ENCODE measurements around the gene MOB3B.

Gene MOB3B

DNA sequence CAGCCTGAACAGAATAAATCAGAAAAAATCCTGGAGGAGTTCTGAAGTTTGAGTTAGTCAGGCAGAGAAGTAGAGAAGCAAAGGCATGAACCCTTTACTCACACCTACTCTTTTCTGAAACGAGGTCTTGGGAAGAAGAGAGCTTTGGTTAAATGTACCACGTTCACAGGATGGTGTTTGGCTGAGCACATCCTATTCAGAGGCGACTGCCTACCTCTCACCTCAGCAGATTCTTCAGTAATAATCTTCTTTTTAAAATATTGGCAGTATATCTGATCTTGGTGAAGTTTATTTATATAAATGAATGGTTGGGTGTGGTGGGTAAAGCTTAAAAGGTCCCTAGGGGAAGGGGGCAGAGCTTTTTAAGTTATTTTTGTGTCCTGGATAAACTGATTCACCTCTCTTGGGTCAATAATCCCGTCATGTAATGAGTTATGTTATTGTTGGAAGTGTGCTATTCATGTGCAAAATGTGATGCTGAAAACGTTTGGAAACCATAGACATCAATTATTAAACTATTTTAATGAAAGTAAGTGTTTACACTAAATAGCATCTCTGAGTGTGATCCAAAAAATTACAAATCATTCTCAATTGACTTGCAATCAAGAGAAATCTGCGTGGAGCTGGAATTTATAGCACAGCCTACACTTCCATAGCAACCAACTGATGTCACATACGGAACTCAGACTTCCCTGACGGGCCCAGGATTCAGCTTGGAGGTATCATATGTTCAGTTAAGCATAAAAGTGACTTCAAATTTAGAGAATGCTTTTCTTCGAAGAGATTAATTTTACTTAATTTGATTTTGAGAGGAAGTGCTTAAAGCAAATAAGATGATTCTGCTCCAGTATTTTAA is 138.3 kb downstream of the MOB3B start:
- no peak for DNase-seq (ENCODE audit: low spot score)
- in situ Hi-C loops (cut with MboI; ENCODE audit: low sequenced_read_pairs, unreplicated experiment), result no loop called here
- TF ChIP-seq, protein P1, sequence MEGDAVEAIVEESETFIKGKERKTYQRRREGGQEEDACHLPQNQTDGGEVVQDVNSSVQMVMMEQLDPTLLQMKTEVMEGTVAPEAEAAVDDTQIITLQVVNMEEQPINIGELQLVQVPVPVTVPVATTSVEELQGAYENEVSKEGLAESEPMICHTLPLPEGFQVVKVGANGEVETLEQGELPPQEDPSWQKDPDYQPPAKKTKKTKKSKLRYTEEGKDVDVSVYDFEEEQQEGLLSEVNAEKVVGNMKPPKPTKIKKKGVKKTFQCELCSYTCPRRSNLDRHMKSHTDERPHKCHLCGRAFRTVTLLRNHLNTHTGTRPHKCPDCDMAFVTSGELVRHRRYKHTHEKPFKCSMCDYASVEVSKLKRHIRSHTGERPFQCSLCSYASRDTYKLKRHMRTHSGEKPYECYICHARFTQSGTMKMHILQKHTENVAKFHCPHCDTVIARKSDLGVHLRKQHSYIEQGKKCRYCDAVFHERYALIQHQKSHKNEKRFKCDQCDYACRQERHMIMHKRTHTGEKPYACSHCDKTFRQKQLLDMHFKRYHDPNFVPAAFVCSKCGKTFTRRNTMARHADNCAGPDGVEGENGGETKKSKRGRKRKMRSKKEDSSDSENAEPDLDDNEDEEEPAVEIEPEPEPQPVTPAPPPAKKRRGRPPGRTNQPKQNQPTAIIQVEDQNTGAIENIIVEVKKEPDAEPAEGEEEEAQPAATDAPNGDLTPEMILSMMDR (IDR thresholded peaks at IDR 0.05; ENCODE audit: borderline replicate concordance, control extremely low read depth, extremely low read depth, insufficient read depth, missing control alignments), result no peak

DNA sequence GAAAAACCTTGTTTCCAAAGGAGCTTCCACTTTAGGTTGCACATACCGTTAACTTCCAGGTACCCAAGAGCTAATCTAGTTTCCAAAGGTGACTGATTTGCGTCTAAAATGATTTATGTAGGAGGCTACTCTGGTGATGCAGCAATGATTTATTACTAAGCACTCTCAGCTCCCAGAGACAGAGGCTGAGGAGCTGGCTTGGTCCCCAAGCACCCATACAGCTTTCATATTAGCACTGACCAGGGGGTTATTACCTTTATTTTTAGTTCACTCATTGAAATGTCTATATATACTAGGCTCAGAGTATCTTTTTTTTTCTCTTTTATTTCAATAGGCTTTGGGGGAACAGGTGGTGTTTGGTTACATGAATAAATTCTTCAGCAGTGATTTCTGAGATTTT is 141.5 kb downstream of the MOB3B start:
- TF ChIP-seq, protein P1 (IDR thresholded peaks at IDR 0.05; ENCODE audit: borderline replicate concordance, control extremely low read depth, extremely low read depth, insufficient read depth, missing control alignments), result no peak

DNA sequence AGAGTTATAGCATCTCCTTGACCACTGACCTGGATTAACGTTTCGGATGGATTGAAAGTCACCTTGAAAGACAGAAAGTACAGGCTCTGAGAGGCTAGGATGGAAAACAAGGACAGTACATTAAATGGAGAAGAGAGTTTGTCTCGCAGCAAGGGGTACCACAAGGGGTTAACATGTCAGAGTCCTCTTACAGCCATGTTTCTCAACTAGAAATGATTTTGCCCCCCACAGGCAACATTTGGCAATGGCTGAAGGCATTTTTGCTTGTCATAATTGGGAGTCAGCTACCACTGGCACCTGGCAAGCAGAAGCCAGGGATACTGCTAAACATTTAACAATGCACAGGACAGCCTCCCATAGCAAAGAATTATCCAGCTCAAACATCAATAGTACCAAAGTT is 141.9 kb downstream of the MOB3B start:
- DNase-seq (ENCODE audit: low spot score), result no peak
- in situ Hi-C loops (cut with MboI; ENCODE audit: low sequenced_read_pairs, unreplicated experiment), result no loop called here
- TF ChIP-seq, protein P1 (IDR thresholded peaks at IDR 0.05; ENCODE audit: borderline replicate concordance, control extremely low read depth, extremely low read depth, insufficient read depth, missing control alignments), result no peak

More for the DNA sequence above, 141.5 kb downstream of the MOB3B start:
- in situ Hi-C loops (cut with MboI; ENCODE audit: low sequenced_read_pairs, unreplicated experiment), result no loop called here
- no peak for DNase-seq (ENCODE audit: low spot score)

DNA sequence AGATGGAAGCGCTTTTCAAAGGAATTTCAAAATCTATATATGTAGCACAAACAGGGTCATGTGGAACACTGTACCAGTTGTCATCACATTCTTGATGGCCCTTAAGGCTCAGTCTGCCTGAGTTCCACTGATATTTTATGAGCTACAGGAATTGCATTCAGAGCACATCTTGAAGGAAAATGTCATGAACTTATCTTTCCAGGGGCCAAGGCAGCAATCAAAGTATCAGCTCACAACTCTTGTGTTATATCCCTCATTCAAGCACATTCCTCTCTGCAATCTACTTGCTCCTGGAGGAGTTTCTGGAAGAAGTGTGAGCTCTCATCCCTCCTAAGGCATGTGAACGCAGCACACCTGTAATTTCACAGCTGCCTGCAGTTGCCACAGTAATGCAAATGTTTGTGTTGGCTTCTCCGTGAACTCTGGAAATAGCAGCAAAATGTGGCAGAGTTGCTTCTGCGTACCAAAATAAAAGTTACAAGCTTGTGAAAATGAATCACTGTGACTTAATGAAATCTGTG is 143.0 kb downstream of the MOB3B start:
- in situ Hi-C loops (cut with MboI; ENCODE audit: low sequenced_read_pairs, unreplicated experiment), result no loop called here
- no peak for DNase-seq (ENCODE audit: low spot score)
- TF ChIP-seq, protein P1 (IDR thresholded peaks at IDR 0.05; ENCODE audit: borderline replicate concordance, control extremely low read depth, extremely low read depth, insufficient read depth, missing control alignments), result no peak

DNA sequence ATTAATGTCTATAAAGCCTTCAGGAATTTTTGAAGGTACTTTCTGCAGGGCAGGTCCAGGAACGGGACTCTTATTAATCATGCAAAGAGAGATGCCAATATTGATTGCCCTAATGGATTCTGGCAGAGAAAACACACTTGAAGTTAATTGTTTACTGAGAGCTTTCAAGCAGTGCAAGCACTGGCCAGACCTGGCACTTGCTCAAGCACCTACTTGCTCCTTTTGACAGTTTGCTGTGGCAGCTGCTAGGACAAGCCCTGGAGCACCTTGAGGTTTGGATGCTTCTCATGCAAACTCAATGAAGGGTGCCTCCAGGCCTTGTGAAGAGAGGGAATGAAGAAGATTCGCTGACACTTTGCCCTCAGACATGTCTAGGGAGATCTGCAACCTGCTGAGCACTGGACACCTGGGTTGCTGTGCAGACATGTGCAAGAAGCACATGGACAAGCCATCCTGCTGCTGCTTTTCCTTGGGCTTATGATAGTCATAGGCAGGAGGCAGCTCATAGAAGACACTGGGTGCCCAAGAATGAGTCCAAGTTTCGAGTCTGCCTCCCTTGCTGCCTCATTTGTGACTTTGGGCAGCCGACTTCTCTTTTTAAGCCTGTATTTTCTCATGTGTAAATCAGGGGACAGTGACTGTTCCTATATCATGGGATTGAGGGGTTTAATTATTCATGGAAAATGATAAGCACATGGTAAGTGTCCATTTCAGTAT is 143.8 kb downstream of the MOB3B start:
- in situ Hi-C loops (cut with MboI; ENCODE audit: low sequenced_read_pairs, unreplicated experiment), result no loop called here
- no peak for DNase-seq (ENCODE audit: low spot score)
- TF ChIP-seq, protein P1 (IDR thresholded peaks at IDR 0.05; ENCODE audit: borderline replicate concordance, control extremely low read depth, extremely low read depth, insufficient read depth, missing control alignments), result no peak

DNA sequence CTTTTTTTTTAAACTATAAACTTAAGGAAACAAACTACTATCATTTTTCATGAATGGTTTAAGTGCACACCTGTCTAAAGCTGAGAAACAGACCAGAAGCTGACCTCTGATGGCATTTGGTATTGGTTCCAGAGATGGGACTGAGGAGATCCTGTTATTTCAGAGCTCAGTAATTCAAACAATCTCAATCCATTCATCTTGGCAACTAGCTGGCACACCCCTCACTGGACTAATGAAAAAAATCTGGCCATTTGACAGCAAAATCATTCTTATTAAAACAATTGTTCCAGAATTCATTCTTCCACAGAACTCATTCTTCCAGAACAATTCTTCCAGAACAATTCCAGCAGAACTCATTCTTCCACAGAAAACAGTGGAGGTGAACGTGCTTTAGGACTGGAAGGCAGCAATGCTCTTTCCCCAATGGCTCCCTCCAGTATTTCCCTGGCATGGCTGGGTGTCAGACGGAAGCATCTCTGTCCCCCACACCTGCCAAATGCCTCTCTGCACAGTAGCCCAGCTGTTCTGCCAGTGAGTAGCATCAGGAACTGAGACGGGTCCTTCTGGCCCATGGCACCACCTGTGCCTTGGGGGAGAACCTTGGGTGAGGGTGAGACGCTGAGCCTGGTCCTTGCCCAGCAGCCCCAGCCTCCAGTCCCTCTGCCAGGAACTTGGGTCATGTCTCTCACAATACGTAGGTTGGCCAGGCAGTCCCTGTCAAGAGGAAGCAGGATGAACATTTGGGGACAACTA is 145.2 kb downstream of the MOB3B start:
- DNase-seq (ENCODE audit: low spot score), result no peak
- TF ChIP-seq, protein P1 (IDR thresholded peaks at IDR 0.05; ENCODE audit: borderline replicate concordance, control extremely low read depth, extremely low read depth, insufficient read depth, missing control alignments), result no peak
- in situ Hi-C loops (cut with MboI; ENCODE audit: low sequenced_read_pairs, unreplicated experiment), result no loop called here
